Neuron (in vitro differentiated cells): ENCODE data around the gene COL10A1.
"Not testable (repeated sequence)": the region's sequence is repeated elsewhere in the genome, so short reads cannot be mapped to it uniquely, and the experiment has no call there.

Experiments
- H2AFZ ChIP-seq: one replicate; pipeline ENCODE4 v1.6.1; 2013; ENCODE audit warnings: low read depth, mild to moderate bottlenecking, inconsistent platforms, low read length, moderate library complexity
- H3K27me3 ChIP-seq: one replicate; pipeline ENCODE4 v1.6.1; 2013; ENCODE audit warnings: low read length; ENCODE audit not compliant: insufficient read depth
- H3K36me3 ChIP-seq: one replicate; pipeline ENCODE4 v1.6.1; 2013; ENCODE audit warnings: low read length; ENCODE audit not compliant: insufficient read depth
- H3K4me1 ChIP-seq: one replicate; pipeline ENCODE4 v1.6.1; 2013; ENCODE audit warnings: low read length; ENCODE audit not compliant: insufficient read depth
- H3K4me3 ChIP-seq: 2 replicates; pipeline ENCODE4 v1.5.1; 2013; ENCODE audit warnings: mild to moderate bottlenecking, low read length, moderate library complexity
- H3K9me3 ChIP-seq: one replicate; pipeline ENCODE4 v1.6.1; 2013; ENCODE audit warnings: low read length

The COL10A1 gene

DNA sequence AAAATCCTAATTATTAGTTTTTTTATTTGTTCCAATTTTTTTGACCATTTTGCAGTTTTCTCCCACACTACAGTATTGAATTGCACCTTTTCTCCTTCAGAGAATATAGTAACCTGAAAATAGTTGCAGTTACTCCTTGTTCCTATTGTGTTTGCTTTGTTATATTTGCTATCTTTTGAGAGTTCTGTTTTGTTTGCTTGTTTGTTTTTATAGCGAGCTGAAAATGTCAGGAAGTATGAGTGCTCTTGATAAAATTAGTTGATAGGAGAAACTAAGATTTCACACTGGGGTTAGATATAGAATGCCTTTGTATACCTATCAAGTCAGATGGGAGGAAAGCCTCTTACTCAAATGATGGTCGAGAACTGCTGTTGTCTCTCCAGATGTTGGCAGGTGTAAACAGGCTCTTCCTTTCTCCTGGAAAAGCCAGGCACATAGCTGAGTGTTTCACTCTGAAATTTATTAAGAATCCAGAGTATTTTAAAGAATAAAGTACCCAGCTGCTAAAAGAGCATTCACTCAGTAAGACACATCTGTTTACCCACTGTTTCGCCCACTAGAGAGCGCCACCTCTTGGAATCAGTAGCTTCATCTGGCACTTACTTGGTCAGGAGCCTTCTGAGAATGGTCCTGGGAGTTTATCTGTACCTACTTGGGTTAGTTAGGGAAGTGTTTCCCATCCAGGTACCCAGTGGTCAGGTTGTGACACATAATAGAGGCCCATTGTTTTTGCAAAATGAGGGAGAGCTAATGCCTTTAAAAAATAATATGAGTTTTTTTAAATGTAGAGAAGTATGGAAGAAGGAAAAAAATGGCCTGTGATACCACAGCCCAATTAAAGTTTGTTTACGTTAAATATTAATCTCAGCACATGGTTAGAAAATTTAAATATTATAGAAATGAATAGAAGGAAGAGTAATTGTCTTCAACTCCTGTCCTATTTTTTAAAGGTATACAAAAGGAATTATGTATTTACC is 14.1 kb downstream of the COL10A1 start:
- Histone ChIP-seq H2AFZ (no peak overlapping the region), H3K36me3 (peaks cover 12% of the 10 kb centered on the region), H3K9me3 (no peaks in the 10 kb centered on the region), H3K27me3 (no peaks in the 10 kb centered on the region), H3K4me3 (no peak overlapping the region), H3K4me1 (peaks cover 5% of the 10 kb centered on the region)

DNA sequence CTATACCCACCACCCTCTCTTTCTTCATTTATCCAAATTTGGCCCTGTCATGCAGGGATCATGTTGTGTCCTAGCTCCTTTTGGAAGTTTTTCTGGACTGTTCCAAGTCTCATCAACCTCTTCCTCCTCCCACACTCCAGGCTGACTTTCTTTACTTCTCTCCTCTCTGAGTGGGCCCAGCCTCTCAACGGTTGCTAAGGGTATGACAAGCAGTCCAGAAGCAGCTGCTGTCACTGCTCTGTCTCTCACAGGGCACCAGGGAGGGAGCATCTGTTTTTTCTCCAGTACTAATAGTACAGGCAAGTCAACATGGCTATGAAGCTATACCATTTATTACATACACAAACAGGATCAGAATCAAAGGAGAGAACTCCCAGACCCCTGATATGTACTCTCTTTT is 17.1 kb downstream of the COL10A1 start:
- Histone ChIP-seq H3K4me1 (peaks cover 5% of the 10 kb centered on the region), H3K9me3 (no peaks in the 10 kb centered on the region), H3K27me3 (no peaks in the 10 kb centered on the region), H3K36me3 (peaks cover 9% of the 10 kb centered on the region), H3K4me3 (no peak overlapping the region), H2AFZ (no peak overlapping the region)

DNA sequence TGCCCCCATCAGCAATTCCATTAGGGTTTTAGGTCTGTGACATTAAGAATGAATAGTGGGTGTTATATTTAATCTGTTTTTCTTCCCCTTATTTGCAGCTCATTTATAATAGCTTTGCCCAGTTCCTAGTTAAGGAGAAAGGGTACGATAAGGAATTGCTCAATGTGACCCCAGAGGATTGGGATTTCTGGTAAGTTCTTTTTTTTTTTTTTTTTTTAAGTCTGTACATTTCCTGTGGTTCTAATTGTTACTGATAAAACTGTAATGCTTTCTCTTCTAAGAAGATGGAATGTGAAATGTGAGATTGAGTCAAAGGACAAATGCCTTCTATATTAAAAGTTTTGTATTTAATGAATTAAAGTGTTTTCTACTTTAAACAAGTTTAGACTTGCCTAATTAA is 19.8 kb downstream of the COL10A1 start:
- Histone ChIP-seq H3K36me3 (peaks cover 8% of the 10 kb centered on the region), H3K4me1 (peaks cover 11% of the 10 kb centered on the region), H2AFZ (no peak overlapping the region), H3K27me3 (no peaks in the 10 kb centered on the region), H3K9me3 (no peaks in the 10 kb centered on the region), H3K4me3 (no peak overlapping the region)

DNA sequence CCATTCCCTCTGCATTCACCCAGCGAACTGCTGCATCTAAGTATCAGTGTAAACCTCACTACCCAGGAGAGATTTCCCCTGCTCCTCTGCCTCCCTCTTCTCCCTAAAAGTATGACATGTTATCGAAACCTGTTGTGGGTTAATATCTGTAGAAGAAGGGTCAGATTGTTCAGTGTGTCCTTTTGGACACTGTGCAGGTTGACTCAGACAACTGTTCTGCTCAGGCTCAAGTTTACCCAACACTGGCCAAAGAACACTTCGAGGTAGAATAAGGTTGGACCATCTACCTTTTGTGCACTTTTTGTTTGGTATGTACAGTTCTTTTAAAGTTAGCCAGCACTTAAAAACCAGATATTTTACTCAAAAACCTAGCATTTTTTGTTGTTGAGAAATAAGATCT is 20.7 kb downstream of the COL10A1 start:
- no peak overlapping the region for H2AFZ ChIP-seq
- no peaks in the 10 kb centered on the region for H3K27me3 ChIP-seq
- no peak overlapping the region for H3K4me3 ChIP-seq
- H3K4me1 ChIP-seq = peaks cover 11% of the 10 kb centered on the region
- no peaks in the 10 kb centered on the region for H3K36me3 ChIP-seq
- H3K9me3 ChIP-seq = no peaks in the 10 kb centered on the region

DNA sequence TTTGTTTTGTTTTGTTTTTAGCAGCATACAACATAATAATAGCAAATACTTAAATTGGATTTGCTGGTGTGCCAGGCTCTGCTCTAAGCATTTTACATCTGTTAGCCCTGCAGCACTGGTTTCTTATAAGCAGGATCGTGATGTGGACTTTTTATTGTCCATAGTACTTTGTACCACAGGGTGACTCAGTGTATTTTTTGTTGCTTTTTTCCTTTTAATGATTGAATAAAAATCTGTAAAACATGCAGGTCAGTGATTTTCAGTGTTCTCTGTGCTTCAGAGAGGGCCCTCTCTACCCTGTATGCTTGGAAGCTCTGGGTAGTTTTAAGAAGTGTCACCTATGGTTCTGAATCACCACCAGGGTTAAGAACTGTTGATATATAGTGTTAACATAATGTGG is 21.3 kb downstream of the COL10A1 start:
- no peak overlapping the region for H3K4me3 ChIP-seq
- H3K27me3 ChIP-seq = no peaks in the 10 kb centered on the region
- no peak overlapping the region for H2AFZ ChIP-seq
- peaks cover 11% of the 10 kb centered on the region for H3K4me1 ChIP-seq
- no peaks in the 10 kb centered on the region for H3K36me3 ChIP-seq
- no peaks in the 10 kb centered on the region for H3K9me3 ChIP-seq

DNA sequence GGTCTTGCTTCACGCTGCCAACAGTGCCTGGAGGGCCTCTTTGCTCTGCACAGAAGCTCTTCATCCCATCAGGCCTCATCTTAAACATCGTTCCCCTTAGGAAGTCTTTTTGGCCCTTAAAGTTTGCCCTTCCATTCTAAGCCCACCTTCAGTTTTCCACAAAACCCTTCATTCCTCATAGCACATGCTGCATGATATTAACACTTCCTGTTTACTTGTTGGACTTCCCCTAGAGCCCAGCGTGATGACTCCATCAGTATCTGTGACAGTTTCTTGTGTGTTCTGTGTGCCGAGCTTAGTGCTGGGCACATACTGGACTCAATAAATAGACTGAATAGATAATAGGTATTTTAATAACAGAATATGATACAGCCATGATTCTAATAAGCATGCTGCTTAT is 23.1 kb downstream of the COL10A1 start:
- no peaks in the 10 kb centered on the region for H3K9me3 ChIP-seq
- H3K4me3 ChIP-seq = no peak overlapping the region
- H3K27me3 ChIP-seq = no peaks in the 10 kb centered on the region
- peaks cover 6% of the 10 kb centered on the region for H3K4me1 ChIP-seq
- H2AFZ ChIP-seq = no peak overlapping the region
- H3K36me3 ChIP-seq = no peaks in the 10 kb centered on the region

DNA sequence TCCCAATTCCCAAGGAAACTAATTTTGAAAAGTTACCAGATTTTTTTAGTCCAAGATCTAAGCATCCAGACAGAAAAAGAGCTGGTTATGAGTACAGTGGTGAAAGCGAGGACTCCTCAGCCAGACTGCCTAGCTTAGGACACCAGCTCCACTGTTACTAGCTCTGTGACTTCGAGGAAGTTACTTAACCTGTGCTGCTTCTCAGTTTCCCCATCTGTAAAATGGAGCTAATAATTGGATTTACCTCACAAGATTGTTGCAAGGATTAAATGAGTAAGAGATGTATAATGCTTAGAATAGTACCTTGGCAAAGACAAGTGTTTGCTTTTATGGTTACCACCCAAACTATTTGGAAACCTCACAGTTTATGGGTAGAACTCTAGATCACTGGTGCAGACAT is 24.1 kb downstream of the COL10A1 start:
- H3K4me1 ChIP-seq = peaks cover 6% of the 10 kb centered on the region
- H3K27me3 ChIP-seq = no peaks in the 10 kb centered on the region
- H3K4me3 ChIP-seq = peak overlapping the region; percentile 82

DNA sequence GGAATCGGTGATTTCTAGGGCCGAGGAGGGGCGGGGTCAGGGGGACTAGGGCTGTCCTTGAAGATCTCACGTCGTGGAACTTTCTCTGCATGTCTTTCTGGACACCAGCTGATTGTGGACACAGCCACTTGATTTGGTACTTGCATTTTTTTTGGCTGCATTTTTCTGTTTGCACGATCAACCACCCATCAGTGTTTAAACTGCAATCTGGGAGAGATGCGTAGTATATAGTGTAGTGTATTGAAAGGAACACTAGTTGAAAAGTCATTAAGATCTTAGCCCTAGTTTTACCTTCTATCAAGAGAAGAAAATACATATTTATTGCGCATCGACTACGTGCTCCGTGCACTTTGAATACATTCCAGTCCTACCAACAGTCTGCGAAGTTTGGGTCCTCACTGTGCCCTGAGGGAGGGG is 24.6 kb downstream of the COL10A1 start:
- Histone ChIP-seq H3K36me3 (no peaks in the 10 kb centered on the region), H3K4me1 (peaks cover 6% of the 10 kb centered on the region), H3K27me3 (no peaks in the 10 kb centered on the region), H3K9me3 (peaks cover under 1% of the 10 kb centered on the region), H3K4me3 (peak overlapping the region; percentile 82), H2AFZ (peak overlapping the region; percentile 78)

More for the DNA sequence above, 24.1 kb downstream of the COL10A1 start:
- H3K36me3 ChIP-seq = no peaks in the 10 kb centered on the region
- H3K9me3 ChIP-seq = no peaks in the 10 kb centered on the region
- H2AFZ ChIP-seq = peak overlapping the region; percentile 78

DNA sequence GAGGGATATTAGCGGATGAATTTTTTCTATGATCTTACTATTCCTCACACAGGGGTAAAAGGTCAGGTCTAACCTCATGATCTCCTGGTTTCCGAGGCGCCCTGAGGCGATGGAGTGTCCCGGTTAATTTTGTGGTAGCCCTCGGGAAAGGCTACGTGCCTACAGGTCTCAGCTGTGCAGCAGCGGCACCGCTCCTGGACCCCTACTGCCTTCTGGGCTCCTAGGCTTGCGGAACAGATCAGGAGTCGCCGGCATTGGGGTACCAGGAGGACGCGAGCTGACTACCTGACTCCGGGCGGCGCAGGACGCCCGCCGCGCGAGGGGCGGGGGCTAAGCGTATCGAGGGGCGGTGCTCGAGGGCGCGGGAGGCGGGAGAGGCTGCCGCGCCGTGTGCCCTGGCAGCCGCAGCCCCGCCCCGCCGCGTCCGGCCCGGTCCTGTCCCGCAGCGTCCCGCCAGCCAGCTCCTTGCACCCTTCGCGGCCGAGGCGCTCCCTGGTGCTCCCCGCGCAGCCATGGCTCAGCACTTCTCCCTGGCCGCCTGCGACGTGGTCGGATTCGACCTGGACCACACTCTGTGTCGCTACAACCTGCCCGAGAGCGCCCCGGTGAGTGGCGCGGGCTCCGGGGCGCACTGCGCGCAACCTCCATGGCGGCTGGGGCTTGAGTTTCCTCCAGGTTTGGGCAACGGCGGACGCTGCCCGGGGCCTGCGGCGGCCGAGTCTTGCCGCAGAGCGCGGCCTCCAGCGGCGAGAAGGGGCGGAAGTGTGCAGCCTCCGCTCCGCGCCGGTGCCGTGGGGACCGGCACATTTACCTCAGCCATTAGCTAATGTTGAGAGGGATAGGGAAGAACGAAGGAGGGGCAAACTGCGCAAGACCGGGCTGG is 25.3 kb downstream of the COL10A1 start, which contains the start of gene NT5DC1:
NT5DC1 (plus strand) TSS at position 435 of the 883 bp plus-strand sequence; CDS start at position 513, 78 bp downstream.
- H3K4me3 ChIP-seq = peak within 1 kb of the TSS; percentile 82
- no peaks in the 10 kb centered on the region for H3K27me3 ChIP-seq

DNA sequence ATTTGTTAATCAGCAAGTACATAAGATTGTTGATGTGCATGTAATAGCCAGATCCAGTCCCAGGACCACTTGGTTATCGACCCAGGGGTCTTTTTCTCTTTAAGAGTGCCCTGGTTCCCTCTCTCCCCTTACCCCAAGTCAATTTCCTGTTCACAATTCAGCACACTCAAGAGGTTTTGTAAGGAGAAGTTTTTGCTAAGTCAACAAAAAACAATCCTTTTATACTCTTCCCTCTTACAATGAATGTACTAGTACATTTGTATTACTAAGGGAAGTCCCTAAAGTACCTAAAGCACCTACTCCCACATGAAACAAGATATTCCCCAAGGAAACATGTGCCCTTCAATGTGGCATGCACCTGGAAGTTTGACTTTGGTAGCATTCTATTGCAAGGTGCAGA is 26.9 kb downstream of the COL10A1 start:
- H3K27me3 ChIP-seq = no peaks in the 10 kb centered on the region
- H3K4me3 ChIP-seq = no peak overlapping the region
- H3K36me3 ChIP-seq = no peaks in the 10 kb centered on the region

More for the DNA sequence above, 25.3 kb downstream of the COL10A1 start, which contains the start of gene NT5DC1:
- Histone ChIP-seq H3K4me1 (peaks cover 6% of the 10 kb centered on the region), H3K9me3 (peaks cover 7% of the 10 kb centered on the region), H2AFZ (peak within 1 kb of the TSS; percentile 78), H3K36me3 (no peaks in the 10 kb centered on the region)

DNA sequence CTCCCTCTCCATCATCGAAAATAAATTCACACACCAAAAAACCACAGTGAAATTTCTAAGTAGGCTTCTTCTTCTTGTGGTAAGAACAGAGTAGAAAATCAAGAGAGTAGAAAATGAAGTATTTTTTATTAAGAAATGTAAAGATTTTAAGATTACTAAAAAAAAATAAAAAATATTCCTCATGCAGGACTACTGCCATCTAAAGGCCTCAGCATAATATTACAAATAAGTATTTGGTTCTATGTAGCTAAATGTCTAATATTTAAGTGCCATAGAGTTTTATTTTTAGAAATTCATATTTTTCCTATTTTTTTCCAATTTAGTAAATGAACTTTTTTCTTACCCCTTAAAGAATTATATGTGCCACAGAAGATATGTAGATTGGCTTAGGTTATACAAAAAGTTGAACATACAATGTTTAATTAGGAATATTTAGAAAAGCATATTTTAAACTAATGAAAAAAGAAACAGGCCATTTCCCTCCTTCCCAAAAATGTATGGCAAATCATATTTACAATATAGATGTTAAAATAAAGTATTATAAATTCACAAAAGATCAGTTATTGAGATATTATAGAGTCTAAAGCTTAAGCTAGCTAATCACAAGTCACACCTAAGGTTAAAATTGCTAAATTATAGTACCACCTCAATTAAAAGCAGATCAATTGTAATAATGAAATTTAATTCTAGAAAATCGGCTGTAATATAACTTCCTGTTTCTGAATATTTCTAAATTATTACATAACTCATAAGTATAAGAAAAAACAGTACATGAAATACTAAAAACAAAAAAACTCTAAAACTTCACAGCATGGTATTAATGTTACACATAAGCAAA is 28.7 kb downstream of the COL10A1 start:
- Histone ChIP-seq H3K4me3 (no peak overlapping the region), H3K27me3 (no peaks in the 10 kb centered on the region), H3K4me1 (peaks cover 6% of the 10 kb centered on the region), H3K36me3 (no peaks in the 10 kb centered on the region), H3K9me3 (peaks cover 7% of the 10 kb centered on the region), H2AFZ (no peak overlapping the region)

More for the DNA sequence above, 26.9 kb downstream of the COL10A1 start:
- H3K9me3 ChIP-seq = peaks cover 7% of the 10 kb centered on the region
- no peak overlapping the region for H2AFZ ChIP-seq
- H3K4me1 ChIP-seq = peaks cover 6% of the 10 kb centered on the region

DNA sequence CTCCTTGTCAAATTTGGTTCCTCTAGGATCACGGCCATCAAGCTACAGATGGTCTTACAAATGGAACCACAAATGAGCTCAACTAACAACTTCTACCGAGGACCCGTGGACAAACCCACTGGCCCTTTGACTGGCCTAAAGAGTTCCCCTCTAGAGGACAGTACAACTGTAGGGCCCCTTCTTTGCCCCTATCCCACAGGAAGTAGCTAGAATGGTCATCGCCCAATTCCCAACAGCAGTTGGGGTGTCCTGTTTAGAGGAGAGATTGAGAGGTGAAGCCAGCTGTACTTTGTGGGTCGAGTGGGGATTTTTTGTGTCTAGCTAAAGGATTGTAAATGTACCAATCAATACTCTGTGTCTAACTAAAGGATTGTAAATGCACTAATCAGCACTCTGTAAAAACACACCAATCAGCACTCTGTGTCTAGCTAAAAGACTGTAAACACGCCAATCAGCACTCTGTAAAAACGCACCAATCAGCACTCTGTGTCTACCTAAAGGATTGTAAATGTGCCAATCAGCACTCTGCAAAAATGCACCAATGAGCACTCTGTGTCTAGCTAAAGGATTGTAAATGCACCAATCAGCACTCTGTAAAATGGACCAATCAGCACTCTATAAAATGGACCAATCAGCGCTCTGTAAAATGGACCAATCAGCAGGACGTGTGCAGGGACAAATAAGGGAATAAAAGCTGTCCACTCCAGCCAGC is 29.7 kb downstream of the COL10A1 start:
- not testable (repeated sequence) for H3K36me3 ChIP-seq, H2AFZ ChIP-seq, H3K9me3 ChIP-seq, H3K27me3 ChIP-seq, H3K4me1 ChIP-seq, H3K4me3 ChIP-seq
